ENCODE results near the gene MAP3K2.
"Not testable (repeated sequence)": the region's sequence is repeated elsewhere in the genome, so short reads cannot be mapped to it uniquely, and the experiment has no call there.

Gene MAP3K2

GRCh38 chr2:127382831-127383230 is 4.9 kb downstream of the MAP3K2 start:
- no peak for DNase-seq (ENCODE audit: low spot score)

GRCh38 chr2:127381762-127382161 is 6.0 kb downstream of the MAP3K2 start:
- DNase-seq (ENCODE audit: low spot score), result no peak

GRCh38 chr2:127379712-127380355 is 7.9 kb downstream of the MAP3K2 start:
- DNase-seq (ENCODE audit: low spot score), result no peak

GRCh38 chr2:127378720-127379119 is 9.1 kb downstream of the MAP3K2 start:
- no peak for DNase-seq (ENCODE audit: low spot score)

GRCh38 chr2:127377262-127377661 is 10.5 kb downstream of the MAP3K2 start:
- no peak for DNase-seq (ENCODE audit: low spot score)

GRCh38 chr2:127376257-127376656 is 11.5 kb downstream of the MAP3K2 start:
- no peak for DNase-seq (ENCODE audit: low spot score)

GRCh38 chr2:127373362-127374083 is 14.3 kb downstream of the MAP3K2 start:
- no peak for DNase-seq (ENCODE audit: low spot score)

- DNase-seq (ENCODE audit: low spot score), result no peak
Measured at GRCh38 chr2:127371037-127371436, 16.7 kb downstream of the MAP3K2 start.

GRCh38 chr2:127370010-127370409 is 17.8 kb downstream of the MAP3K2 start:
- DNase-seq (ENCODE audit: low spot score), result no peak

- no peak for DNase-seq (ENCODE audit: low spot score)
Measured at GRCh38 chr2:127365211-127365643, 22.5 kb downstream of the MAP3K2 start.

GRCh38 chr2:127362971-127363370 is 24.8 kb downstream of the MAP3K2 start:
- no peak for DNase-seq (ENCODE audit: low spot score)

GRCh38 chr2:127361929-127362885 is 25.6 kb downstream of the MAP3K2 start:
- DNase-seq (ENCODE audit: low spot score), result no peak

GRCh38 chr2:127360242-127360641 is 27.5 kb downstream of the MAP3K2 start:
- DNase-seq (ENCODE audit: low spot score), result no peak

GRCh38 chr2:127359520-127359919 is 28.3 kb downstream of the MAP3K2 start:
- DNase-seq (ENCODE audit: low spot score), result no peak

GRCh38 chr2:127358971-127359370 is 28.8 kb downstream of the MAP3K2 start:
- no peak for DNase-seq (ENCODE audit: low spot score)

GRCh38 chr2:127358044-127358443 is 29.7 kb downstream of the MAP3K2 start:
- no peak for DNase-seq (ENCODE audit: low spot score)

GRCh38 chr2:127357591-127357990 is 30.2 kb downstream of the MAP3K2 start:
- no peak for DNase-seq (ENCODE audit: low spot score)

GRCh38 chr2:127356531-127356930 is 31.2 kb downstream of the MAP3K2 start:
- no peak for DNase-seq (ENCODE audit: low spot score)

GRCh38 chr2:127355407-127356008 is 32.3 kb downstream of the MAP3K2 start:
- DNase-seq (ENCODE audit: low spot score), result peak; percentile 7

GRCh38 chr2:127353873-127354676 is 33.7 kb downstream of the MAP3K2 start:
- not testable (repeated sequence) for DNase-seq (ENCODE audit: low spot score)

- not testable (repeated sequence) for DNase-seq (ENCODE audit: low spot score)
Measured at GRCh38 chr2:127353223-127353622, 34.6 kb downstream of the MAP3K2 start.
